K562 (cell line): ENCODE measurements around the gene PLAC8. TPM values are rescaled to one million over a fixed set of nuclear protein-coding genes. Genes with fewer than 3 reads are reported as not detected.
A peak's percentile ranks its signal among the peaks of the same experiment; 100 is the strongest.

ENCODE experiments used
- ATAC-seq: fragments of 200-7000 bp; cut with Tn5 transposase; 3 replicates; pipeline ENCODE4 v1.9.1; 2020; ENCODE audit warnings: moderate library complexity
- BruUV-seq: library from RNA; stranded (reverse); fragments of 400-500 nt; replicated peaks from 2 replicates; lab custom pipeline; 2021; lab: Mats Ljungman, UMichigan
- CTCF ChIA-PET: fragments of 300-600 bp; formaldehyde crosslinking; extraction: SDS; loops from one replicate; lab custom pipeline; 2021; ENCODE audit warnings: low intra/inter-chr PET ratio; lab: Yijun Ruan, JAX
- POLR2A ChIA-PET: fragments of 300-600, 350-650 bp; sonication (Branson Sonifier 250); formaldehyde crosslinking; extraction: SDS; loops from one replicate; lab custom pipeline; 2021; ENCODE audit warnings: antibody characterized with exemption, inconsistent platforms; lab: Yijun Ruan, JAX
- DNase-seq, 4 experiments: peaks; one replicate each; pipeline versions ENCODE4 v3.0.0 to v3.0.0-alpha.2; 2011 to 2018; ENCODE audit warnings: low spot score in 3 of 4, mixed read lengths in 3 of 4; ENCODE audit errors: extremely low read depth in 1 of 4
- FAIRE-seq: peaks from 2 replicates; lab custom pipeline; 2011; peaks lifted over from hg19 to GRCh38; lab: Jason Lieb, UNC
- H2AFZ ChIP-seq: 2 replicates; pipeline ENCODE4 v1.6.0; 2011; ENCODE audit warnings: low read depth, low read length, control low read depth, inconsistent platforms
- H3K27ac ChIP-seq: fragments of 200-600 bp; 3 replicates; pipeline ENCODE4 v1.8.0; 2011; ENCODE audit warnings: low read depth, mild to moderate bottlenecking, control low read depth, inconsistent platforms, low read length, moderate library complexity, mixed read lengths; ENCODE audit errors: extremely low read depth
- H3K27me3 ChIP-seq, 2 experiments: fragments of 300-600 bp in 1 of 2; 2 replicates in 1 of 2; 3 replicates in 1 of 2; pipeline versions ENCODE4 v1.6.0 to v1.8.0; 2011; ENCODE audit warnings: inconsistent platforms in 2 of 2, low read length in 2 of 2, mild to moderate bottlenecking in 1 of 2, mixed read lengths in 1 of 2, moderate library complexity in 1 of 2; ENCODE audit not compliant: control insufficient read depth in 2 of 2, insufficient read depth in 2 of 2
- H3K36me3 ChIP-seq: fragments of 300-600 bp; 3 replicates; pipeline ENCODE4 v1.8.0; 2011; ENCODE audit warnings: mild to moderate bottlenecking, low read length, inconsistent platforms; ENCODE audit not compliant: control insufficient read depth, insufficient read depth
- H3K4me1 ChIP-seq, 2 experiments: fragments of 200-600 bp in 1 of 2; replicated peaks in 1 of 2; 2 replicates in 1 of 2; 3 replicates in 1 of 2; pipeline versions ENCODE4 v1.5.1 to v1.8.0; 2011; ENCODE audit warnings: inconsistent platforms in 2 of 2, low read length in 2 of 2, mild to moderate bottlenecking in 1 of 2, mixed read lengths in 1 of 2, moderate library complexity in 1 of 2; ENCODE audit not compliant: control insufficient read depth in 2 of 2, insufficient read depth in 2 of 2
- H3K4me2 ChIP-seq: 2 replicates; pipeline ENCODE4 v1.6.1; 2011; ENCODE audit warnings: low read length, control low read depth, inconsistent platforms, mixed read lengths; ENCODE audit not compliant: insufficient read depth
- H3K4me3 ChIP-seq: fragments of 200-600 bp; sonication (generic), shearing (Covaris generic); 2 replicates; pipeline ENCODE4 v1.5.1; 2016; ENCODE audit warnings: control low read depth, inconsistent platforms
- H3K79me2 ChIP-seq: fragments of 200-600 bp; 3 replicates; pipeline ENCODE4 v1.8.0; 2011; ENCODE audit warnings: low read length, inconsistent platforms; ENCODE audit not compliant: control insufficient read depth, insufficient read depth
- H3K9ac ChIP-seq, 2 experiments: 2 replicates each; pipeline versions ENCODE4 v1.6.0 to v1.6.1; 2011; ENCODE audit warnings: low read depth in 2 of 2, low read length in 2 of 2, control low read depth in 1 of 2, inconsistent platforms in 1 of 2, mild to moderate bottlenecking in 1 of 2, mixed read lengths in 1 of 2; ENCODE audit not compliant: insufficient read depth in 1 of 2
- H3K9me1 ChIP-seq: one replicate; pipeline ENCODE4 v1.6.0; 2011; ENCODE audit warnings: inconsistent platforms, mild to moderate bottlenecking, low read length, moderate library complexity; ENCODE audit not compliant: control insufficient read depth, insufficient read depth
- H3K9me3 ChIP-seq: replicated peaks from 2 replicates; pipeline ENCODE4 v1.5.1; 2011; ENCODE audit warnings: low read depth, low read length, inconsistent platforms; ENCODE audit not compliant: control insufficient read depth, insufficient read depth
- H4K20me1 ChIP-seq: replicated peaks from 2 replicates; pipeline ENCODE4 v1.6.1; 2011; ENCODE audit warnings: low read length, inconsistent platforms, mixed read lengths; ENCODE audit not compliant: control insufficient read depth, insufficient read depth
- ARID1B ChIP-seq: fragments of 450-650 bp; IDR thresholded peaks from 2 replicates; pipeline ENCODE4 v1.6.1; 2016; ENCODE audit warnings: antibody characterized with exemption, mild to moderate bottlenecking, inconsistent platforms
- ATF1 ChIP-seq, 2 experiments: fragments of 450-650 bp in 1 of 2; IDR thresholded peaks; 2 replicates each; pipeline ENCODE4 v1.6.1; 2016; ENCODE audit warnings: missing compliant biosample characterization in 1 of 2, missing genetic modification characterization in 1 of 2
- ATF2 ChIP-seq: sonication (generic); formaldehyde crosslinking; IDR thresholded peaks from 2 replicates; pipeline ENCODE4 v1.8.1; 2022; ENCODE audit warnings: missing genetic modification reagents
- E2F6 ChIP-seq, 2 experiments: IDR thresholded peaks; 2 replicates each; pipeline ENCODE4 v1.6.1; 2011; ENCODE audit warnings: borderline replicate concordance in 1 of 2, control low read depth in 1 of 2, low read depth in 1 of 2, low read length in 1 of 2, mild to moderate bottlenecking in 1 of 2, mixed read lengths in 1 of 2, moderate library complexity in 1 of 2; ENCODE audit not compliant: insufficient read depth in 1 of 2, insufficient read length in 1 of 2, poor library complexity in 1 of 2, severe bottlenecking in 1 of 2; ENCODE audit errors: extremely low read depth in 1 of 2
- ELK3 ChIP-seq: fragments of 450-650 bp; formaldehyde crosslinking; IDR thresholded peaks from 2 replicates; pipeline ENCODE4 v1.4.0; 2020; ENCODE audit warnings: mild to moderate bottlenecking
- HNRNPL ChIP-seq: fragments of 200-400 bp; formaldehyde crosslinking; IDR thresholded peaks from 2 replicates; pipeline ENCODE4 v1.6.1; 2017; ENCODE audit warnings: low read depth, mild to moderate bottlenecking, low read length
- POU5F1 ChIP-seq: fragments of 150-350 bp; IDR thresholded peaks from 2 replicates; pipeline ENCODE4 v1.6.1; 2014; ENCODE audit warnings: borderline replicate concordance, low read length, low read depth, mild to moderate bottlenecking; ENCODE audit not compliant: partially characterized antibody
- SREBF2 ChIP-seq: sonication (generic); formaldehyde crosslinking; IDR thresholded peaks from 2 replicates; pipeline ENCODE4 v1.4.0; 2020; ENCODE audit warnings: mild to moderate bottlenecking, missing genetic modification reagents
- ZNF444 ChIP-seq: fragments of 250-450 bp; sonication (Bioruptor Pico); IDR thresholded peaks from 2 replicates; pipeline ENCODE4 v1.4.0; 2020; ENCODE audit warnings: mild to moderate bottlenecking, moderate library complexity
- WGBS: fragments of 100-300 bp; shearing (Covaris generic); methylation state at CpG from one replicate; pipeline ENCODE4 v1.1.6; 2016; ENCODE audit warnings: low coverage, mixed read lengths; ENCODE audit not compliant: insufficient coverage; ENCODE audit errors: missing lambda C conversion rate; 5-methylcytosine and 5-hydroxymethylcytosine counted together
- in situ Hi-C: fragments of 300-500 bp; cut with MboI; formaldehyde crosslinking; loops from 4 replicates; pipeline ENCODE4 v1.15.0; 2018; ENCODE audit warnings: inconsistent platforms, mixed read lengths
- intact Hi-C: fragments of 100-400 bp; cut with micrococcal nuclease; formaldehyde crosslinking; loops from 2 replicates; pipeline ENCODE4 v1.14.2; 2022
- polyA plus RNA-seq, 8 experiments: library from polyadenylated mRNA; depleted of rRNA in 4 of 8; stranded (reverse) in 5 of 8; unstranded in 3 of 8; fragments of >200 nt; fragmentation: Nextera tagmentation in 2 of 8; fragmentation: Illumina TruSeq in 1 of 8; extraction: Ambion mirVana in 2 of 8; extraction: Trizol in 1 of 8; gene quantifications; 2 replicates each; pipeline versions ENCODE4 v1.2.1 to v1.2.3, GENCODE V29; 2011 to 2014; ENCODE audit warnings: inconsistent platforms in 1 of 8, missing spikeins in 1 of 8
- total RNA-seq, 7 experiments: library from RNA; depleted of rRNA in 6 of 7; stranded (reverse); fragments of >200 nt in 6 of 7; fragmentation: Illumina TruSeq in 2 of 7; extraction: Trizol in 2 of 7; gene quantifications; 2 replicates each; pipeline versions ENCODE4 v1.2.1 to v1.2.3, GENCODE V29; 2011 to 2021; ENCODE audit warnings: low replicate concordance in 1 of 7

The PLAC8 gene
- total and polyA plus RNA-seq, 9 of the 15 experiments (the other 6 are each of a cell fraction or from before 2014, with no cell fraction given) = 0.27 to 0.51 TPM; not detected in 7

- no peak overlapping the region for H3K27ac ChIP-seq
- no peak overlapping the region for H3K4me3 ChIP-seq
- H3K9ac ChIP-seq = no peak overlapping the region
- DNase-seq (no peak), ATAC-seq (no peak), FAIRE-seq (no peak)
- no peak for TF ChIP-seq ARID1B
- TF ChIP-seq HNRNPL = no peak
- TF ChIP-seq SREBF2 = no peak
- TF ChIP-seq E2F6 (IDR thresholded peaks at IDR 0.05; ENCODE audit: borderline replicate concordance in 1 of 2, extremely low read depth in 1 of 2, insufficient read depth in 1 of 2, insufficient read length in 1 of 2, low read depth in 1 of 2, low read length in 1 of 2, poor library complexity in 1 of 2, severe bottlenecking in 1 of 2) = no peak
- TF ChIP-seq ZNF444 = no peak
- TF ChIP-seq ATF2 (CRISPR knock-in tag) = no peak
- no peak for TF ChIP-seq POU5F1
- TF ChIP-seq ELK3 (CRISPR knock-in tag) = no peak
- TF ChIP-seq ATF1 (CRISPR knock-in tag; IDR thresholded peaks at IDR 0.05) = no peak
- TF ChIP-seq ATF1 (tag; IDR thresholded peaks at IDR 0.05) = 0 out of 2 replicates have a peak, but pooled peaks have one; percentile 7
- H3K4me2 ChIP-seq = no peak overlapping the region
- in situ Hi-C loops (no loop called here), intact Hi-C loops (no loop called here)
- 2% methylated on average over 6 of the region's 6 CpGs for whole genome bisulfite sequencing
- POLR2A ChIA-PET = interaction anchor here (1.6 kb wide), 1 partner anchor 11 kb away, joined by 5 read pairs; no protein-coding TSS in a partner anchor
- H2AFZ ChIP-seq = no peak overlapping the region
- H4K20me1 ChIP-seq = no peaks in the 10 kb centered on the region
- no peaks in the 10 kb centered on the region for H3K9me3 ChIP-seq
- BruUV-seq = no TSS peak
- H3K36me3 ChIP-seq = no peaks in the 10 kb centered on the region
- no peaks in the 10 kb centered on the region for H3K4me1 ChIP-seq
- H3K79me2 ChIP-seq = no peaks in the 10 kb centered on the region
- CTCF ChIA-PET = no interaction called here
- peaks cover 17 to 20% of the 10 kb centered on the region in 2 experiments; a peak in 3 of 5 replicates for H3K27me3 ChIP-seq
- H3K9me1 ChIP-seq = no peaks in the 10 kb centered on the region
These were observed 38.2 kb upstream of the PLAC8 start for GRCh38 chr4:83152746-83153145.
